Ovary (tissue), 3 donors: Measurements from ENCODE around the gene OSBPL8.

Experiments
- CTCF ChIP-seq, 3 donors: fragments of 450-650 bp in 2 of 3; fragments of 200-600 bp in 1 of 3; IDR thresholded peaks; one replicate each; pipeline versions ENCODE4 v1.5.1 to v1.8.0; 2016 to 2022; ENCODE audit warnings: antibody characterized with exemption in 3 of 3, mild to moderate bottlenecking in 1 of 3
- POLR2A ChIP-seq: fragments of 450-650 bp; IDR thresholded peaks from one replicate; pipeline ENCODE4 v1.6.1; 2017; ENCODE audit warnings: antibody characterized with exemption, mild to moderate bottlenecking, moderate library complexity
- donor health status: DM: no; HTN: no; CAD: no.

GRCh38 chr12:76586764-76587395 is 27.3 kb upstream of the OSBPL8 start:
- TF ChIP-seq POLR2A = no peak
- no peak for TF ChIP-seq CTCF (IDR thresholded peaks at IDR 0.05)
